Measurements from ENCODE around the gene CCDC186.

GRCh38 chr10:114179148-114179547 is 5.1 kb upstream of the CCDC186 start, which contains the start of gene TDRD1:
- TF ChIP-seq CTCF (conservative IDR thresholded peaks at IDR 0.05): no peak
- TF ChIP-seq EZH2 (IDR thresholded peaks at IDR 0.05; ENCODE audit: low read depth): no peak

Measured in PC-9 (cell line).